ENCODE results near the gene CTSE.

- TF ChIP-seq CTCF (IDR thresholded peaks at IDR 0.05) (no peak), POLR2AphosphoS5 (IDR thresholded peaks at IDR 0.05) (no peak), POLR2A (IDR thresholded peaks at IDR 0.05) (no peak)
Observed at GRCh38 chr1:206058927-206059292, 35.2 kb upstream of the CTSE start.

All from prostate gland (tissue), 2 donors.